Cardiac fibroblast (primary cell): ENCODE measurements around the gene ATXN7L3B.

ENCODE experiments used
- DNase-seq, 2 donors: peaks; one replicate each; pipeline versions ENCODE4 v3.0.0 to v3.0.0-alpha.2; 2010; ENCODE audit warnings: low read depth in 2 of 2
- H3K4me3 ChIP-seq, 2 donors: replicated peaks in 1 of 2; 1 replicate in 1 of 2; 2 replicates in 1 of 2; pipeline ENCODE4 v1.5.1; 2011; ENCODE audit warnings: low read depth in 2 of 2, low read length in 2 of 2, mild to moderate bottlenecking in 2 of 2, moderate library complexity in 1 of 2
- CTCF ChIP-seq: IDR thresholded peaks from one replicate; pipeline ENCODE4 v1.5.1; 2011; ENCODE audit warnings: low read depth, mild to moderate bottlenecking, low read length, inconsistent platforms

ATXN7L3B gene

GRCh38 chr12:74537126-74537706, 419 bp upstream of the ATXN7L3B start:
- peak; percentile 71 to 78 for DNase-seq
- peak; percentile 65 for TF ChIP-seq CTCF
- peak overlapping the region; percentile 74 to 84 for H3K4me3 ChIP-seq

GRCh38 chr12:74538491-74539258, 1.0 kb downstream of the ATXN7L3B start:
- peak overlapping the region; percentile 74 to 84 for H3K4me3 ChIP-seq
- peak; percentile 12 to 22 for DNase-seq
- TF ChIP-seq CTCF: no peak

- TF ChIP-seq CTCF: no peak
- DNase-seq: peak in 1 of 2 donors; percentile 4
Observed at GRCh38 chr12:74539261-74539660, 1.6 kb downstream of the ATXN7L3B start.

GRCh38 chr12:74539765-74540526, 2.3 kb downstream of the ATXN7L3B start:
- no peak for TF ChIP-seq CTCF
- H3K4me3 ChIP-seq: peak overlapping the region; percentile 24 to 84
- peak in 1 of 2 donors; percentile 5 for DNase-seq

More at GRCh38 chr12:74539261-74539660, 1.6 kb downstream of the ATXN7L3B start:
- H3K4me3 ChIP-seq: peak overlapping the region; percentile 24 to 84

- no peak overlapping the region for H3K4me3 ChIP-seq
- no peak for TF ChIP-seq CTCF
- DNase-seq: no peak
Observed at GRCh38 chr12:74541074-74541473, 3.4 kb downstream of the ATXN7L3B start.

GRCh38 chr12:74547249-74547648, 9.6 kb downstream of the ATXN7L3B start:
- DNase-seq: no peak
- H3K4me3 ChIP-seq: no peak overlapping the region
- no peak for TF ChIP-seq CTCF
